AG04449 (cell line): ENCODE measurements around the gene SPATA21.

Experiments
- CTCF ChIA-PET: fragments of 350-600 bp; formaldehyde crosslinking; extraction: SDS; loops from one replicate; lab custom pipeline; 2021; ENCODE audit warnings: antibody characterized with exemption; lab: Yijun Ruan, JAX
- POLR2A ChIA-PET: fragments of 400-600, 350-600 bp; formaldehyde crosslinking; extraction: SDS; loops from one replicate; lab custom pipeline; 2020; ENCODE audit warnings: antibody characterized with exemption, inconsistent platforms; lab: Yijun Ruan, JAX
- DNase-seq: peaks from one replicate; pipeline ENCODE4 v3.0.0-alpha.2; 2010; ENCODE audit warnings: low read depth, low spot score
- H3K4me3 ChIP-seq: 2 replicates; pipeline ENCODE4 v1.5.1; 2011; ENCODE audit warnings: low read depth, mild to moderate bottlenecking, control low read depth, low read length
- CTCF ChIP-seq: IDR thresholded peaks from one replicate; pipeline ENCODE4 v1.5.1; 2011; ENCODE audit warnings: mild to moderate bottlenecking, moderate library complexity, low read length, control low read depth, inconsistent platforms; ENCODE audit not compliant: insufficient read depth; ENCODE audit errors: missing control alignments

SPATA21 gene

DNA sequence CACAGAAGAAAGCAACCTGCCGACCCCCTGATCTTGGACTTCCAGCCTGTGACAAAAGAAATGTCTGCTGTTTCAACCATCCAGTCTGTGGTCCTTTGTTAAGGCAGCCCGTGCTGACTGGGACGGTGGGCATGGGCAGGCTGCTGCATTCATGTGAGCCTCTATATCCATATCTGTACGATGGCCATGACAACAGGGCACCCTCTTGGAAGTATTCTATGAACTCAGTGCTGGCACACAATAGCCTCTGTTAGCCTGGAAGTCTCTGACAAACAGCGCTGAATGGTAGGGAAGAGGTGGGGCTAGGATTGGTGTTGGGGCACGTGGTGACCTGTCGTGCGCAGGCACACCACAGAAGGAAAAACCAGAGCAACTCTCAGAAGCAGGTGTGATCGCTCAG lies 30.4 kb downstream of the SPATA21 start:
- POLR2A ChIA-PET, result no interaction called here
- CTCF ChIA-PET, result interaction anchor here (1.1 kb wide), 1 partner anchor 33 kb away, joined by 3 read pairs; no protein-coding TSS in a partner anchor
- TF ChIP-seq CTCF, result no peak
- H3K4me3 ChIP-seq, result no peak overlapping the region
- DNase-seq, result no peak

DNA sequence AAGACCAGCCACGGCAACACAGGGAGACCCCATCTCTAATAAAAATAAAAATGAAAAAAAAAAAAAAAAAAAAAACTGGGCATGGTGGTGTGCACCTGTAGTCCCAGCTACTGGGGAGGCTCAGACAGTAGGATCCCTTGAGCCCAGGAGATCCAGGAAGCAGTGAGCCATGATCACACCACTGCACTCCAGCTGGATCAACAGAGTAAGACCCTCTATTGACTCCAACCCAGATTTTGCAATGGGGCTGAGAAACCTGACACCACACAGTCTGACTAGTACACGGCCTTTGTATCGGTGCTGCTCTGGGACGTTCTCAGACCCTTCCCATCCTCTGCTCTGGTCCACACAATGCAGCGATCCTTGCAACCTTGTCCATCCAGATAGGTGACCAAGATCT lies 31.8 kb downstream of the SPATA21 start:
- no peak for DNase-seq
- TF ChIP-seq CTCF, result no peak
- H3K4me3 ChIP-seq, result no peak overlapping the region
- ChIA-PET CTCF (interaction anchor here (1.4 kb wide), 1 partner anchor 12 kb away, joined by 3 read pairs; no protein-coding TSS in a partner anchor), POLR2A (no interaction called here)

GRCh38 chr1:16402742-16403141 lies 34.5 kb downstream of the SPATA21 start:
- ChIA-PET CTCF (no interaction called here), POLR2A (no interaction called here)
- TF ChIP-seq CTCF, result no peak
- no peak overlapping the region for H3K4me3 ChIP-seq
- no peak for DNase-seq

- CTCF ChIA-PET, result no interaction called here
- no peak for TF ChIP-seq CTCF
Measured at GRCh38 chr1:16398371-16398953, 38.8 kb downstream of the SPATA21 start.

GRCh38 chr1:16397120-16397519 lies 40.1 kb downstream of the SPATA21 start:
- no peak overlapping the region for H3K4me3 ChIP-seq
- no peak for TF ChIP-seq CTCF
- DNase-seq, result no peak
- POLR2A ChIA-PET, result no interaction called here
- CTCF ChIA-PET, result interaction anchor here (1.8 kb wide), 1 partner anchor 43 kb away, joined by 8 read pairs; the partner anchor contains the start of gene NECAP2

More at GRCh38 chr1:16398371-16398953, 38.8 kb downstream of the SPATA21 start:
- no peak for DNase-seq
- POLR2A ChIA-PET, result no interaction called here
- no peak overlapping the region for H3K4me3 ChIP-seq

DNA sequence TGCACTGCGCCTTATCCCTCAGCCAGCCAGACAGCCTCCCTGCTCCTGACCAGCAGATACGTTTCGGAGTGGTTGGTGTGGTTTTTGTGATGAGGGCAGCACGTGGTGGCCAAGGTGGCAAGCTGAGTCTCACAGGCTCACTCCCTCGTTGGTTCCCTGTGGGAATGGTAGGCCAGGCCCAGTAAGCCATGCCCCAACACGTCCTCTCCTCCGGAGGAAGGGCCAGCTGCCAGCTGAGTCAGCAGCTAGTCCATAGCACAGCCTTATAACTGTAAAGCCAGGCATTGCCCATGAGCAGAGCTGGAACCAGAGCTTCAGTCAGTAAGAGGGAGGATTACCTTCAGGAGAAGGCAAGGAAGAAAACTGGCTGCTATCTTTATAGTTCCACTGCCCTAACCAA lies 40.6 kb downstream of the SPATA21 start:
- peak; percentile 23 for DNase-seq
- POLR2A ChIA-PET, result no interaction called here
- CTCF ChIA-PET, result interaction anchor here (1.8 kb wide), 1 partner anchor 44 kb away, joined by 8 read pairs; the partner anchor contains the start of gene NECAP2
- no peak overlapping the region for H3K4me3 ChIP-seq
- no peak for TF ChIP-seq CTCF
